CD4-positive, CD25-positive, alpha-beta regulatory T cell (primary cell): ENCODE data around the gene COMMD1. TPM values are rescaled to one million over a fixed set of nuclear protein-coding genes. Genes with fewer than 3 reads are reported as not detected.
"Not testable (repeated sequence)": the region's sequence is repeated elsewhere in the genome, so short reads cannot be mapped to it uniquely, and the experiment has no call there.

Source experiments
- ATAC-seq, 2 donors: fragments of 150-1000 bp; cut with Tn5 transposase; one replicate each; pipeline ENCODE4 v1.10.0; 2021; ENCODE audit warnings: low read depth in 2 of 2, moderate number of reproducible peaks in 2 of 2, moderate library complexity in 1 of 2
- DNase-seq, 3 donors: peaks; one replicate each; pipeline versions ENCODE4 v3.0.0 to v3.0.0-alpha.2; 2012 to 2022; ENCODE audit warnings: mixed read lengths in 1 of 3
- H3K27ac ChIP-seq: one replicate; pipeline ENCODE4 v1.7.0; 2013; ENCODE audit warnings: mild to moderate bottlenecking, low read length; ENCODE audit not compliant: insufficient read depth, poor library complexity, severe bottlenecking
- H3K27me3 ChIP-seq: one replicate; pipeline ENCODE4 v1.7.0; 2013; ENCODE audit warnings: low read length; ENCODE audit not compliant: control insufficient read depth, insufficient read depth
- H3K36me3 ChIP-seq: one replicate; pipeline ENCODE4 v1.7.0; 2013; ENCODE audit warnings: mild to moderate bottlenecking, low read length, moderate library complexity; ENCODE audit not compliant: control insufficient read depth, insufficient read depth
- H3K4me1 ChIP-seq: 2 replicates; pipeline ENCODE4 v1.7.0; 2013; ENCODE audit warnings: mild to moderate bottlenecking, low read length; ENCODE audit not compliant: insufficient read depth, control insufficient read depth, poor library complexity, severe bottlenecking
- H3K4me3 ChIP-seq: one replicate; pipeline ENCODE4 v1.7.0; 2013; ENCODE audit warnings: low read depth, mild to moderate bottlenecking, low read length, moderate library complexity
- H3K9me3 ChIP-seq, 2 experiments: 1 replicate in 1 of 2; 2 replicates in 1 of 2; pipeline ENCODE4 v1.7.0; 2013; ENCODE audit warnings: low read length in 2 of 2, mild to moderate bottlenecking in 1 of 2, moderate library complexity in 1 of 2; ENCODE audit not compliant: control insufficient read depth in 2 of 2
- H3K27ac Mint-ChIP-seq, 3 donors: one replicate each; pipeline ENCODE4 v1.8.0; 2020 to 2022; ENCODE audit warnings: mild to moderate bottlenecking in 3 of 3, mixed read lengths in 3 of 3, moderate library complexity in 2 of 3
- H3K27me3 Mint-ChIP-seq: one replicate; pipeline ENCODE4 v1.8.0; 2022; ENCODE audit warnings: mild to moderate bottlenecking, mixed read lengths
- H3K36me3 Mint-ChIP-seq: one replicate; pipeline ENCODE4 v1.8.0; 2020; ENCODE audit warnings: mixed read lengths
- H3K4me1 Mint-ChIP-seq, 4 donors: one replicate each; pipeline ENCODE4 v1.8.0; 2020 to 2022; ENCODE audit warnings: mixed read lengths in 4 of 4, mild to moderate bottlenecking in 1 of 4
- H3K4me3 Mint-ChIP-seq, 4 donors: one replicate each; pipeline ENCODE4 v1.8.0; 2020 to 2022; ENCODE audit warnings: mild to moderate bottlenecking in 4 of 4, mixed read lengths in 4 of 4, moderate library complexity in 3 of 4
- H3K9me3 Mint-ChIP-seq, 7 donors: one replicate each; pipeline ENCODE4 v1.8.0; 2020 to 2022; ENCODE audit warnings: mixed read lengths in 7 of 7, mild to moderate bottlenecking in 3 of 7, moderate library complexity in 2 of 7
- polyA plus RNA-seq, 4 donors: library from polyadenylated mRNA; unstranded; fragments of 300-500 nt; fragmentation: Illumina TruSeq; gene quantifications; one replicate each; pipeline ENCODE4 v1.2.3, GENCODE V29; 2021
- total RNA-seq: library from RNA; stranded (reverse); gene quantifications from one replicate; pipeline ENCODE4 v1.2.3, GENCODE V29; 2022

COMMD1 gene
- total and polyA plus RNA-seq, 5 donors from 2014 or later, result 21.4 to 79.2 (median 55.0) TPM

DNA sequence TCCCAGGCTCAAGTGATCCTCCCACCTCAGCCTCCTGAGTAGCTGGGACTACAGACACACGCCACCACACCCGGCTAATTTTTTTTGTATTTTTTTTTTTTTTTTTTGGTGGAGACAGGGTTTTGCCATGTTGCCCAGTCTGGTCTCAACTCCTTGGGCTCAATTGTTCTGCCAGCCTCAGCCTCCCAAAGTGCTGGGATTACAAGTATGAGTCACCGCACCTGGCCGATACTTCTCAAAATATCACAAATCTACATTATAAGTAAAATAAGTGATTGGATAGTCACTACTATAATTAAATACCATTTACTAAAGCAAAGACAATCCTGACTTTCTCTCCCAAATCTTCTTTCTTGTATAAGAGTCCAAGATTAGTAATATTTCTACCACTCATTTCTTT lies 26.1 kb upstream of the COMMD1 start:
- not testable (repeated sequence) for H3K4me3 Mint-ChIP-seq, H3K4me3 ChIP-seq, H3K4me1 ChIP-seq, ATAC-seq, H3K27ac ChIP-seq, H3K9me3 ChIP-seq, H3K27me3 Mint-ChIP-seq, H3K4me1 Mint-ChIP-seq, DNase-seq, H3K9me3 Mint-ChIP-seq, H3K27me3 ChIP-seq
- peaks cover 92% of the 10 kb centered on the region for H3K36me3 ChIP-seq
- peak overlapping the region in 1 of 3 donors; percentile 71 for H3K27ac Mint-ChIP-seq
- H3K36me3 Mint-ChIP-seq, result peaks cover 22% of the 10 kb centered on the region

GRCh38 chr2:61882850-61883249 lies 22.6 kb upstream of the COMMD1 start:
- H3K9me3 ChIP-seq, result no peaks in the 10 kb centered on the region
- Mint-ChIP-seq H3K36me3 (peaks cover 12% of the 10 kb centered on the region), H3K4me3 (no peak overlapping the region), H3K9me3 (no peaks in the 10 kb centered on the region), H3K4me1 (peaks cover 16 to 24% (median 23%) of the 10 kb centered on the region in 4 donors), H3K27me3 (peaks cover under 1% of the 10 kb centered on the region), H3K27ac (no peak overlapping the region)
- peaks cover 69% of the 10 kb centered on the region for H3K36me3 ChIP-seq
- DNase-seq (no peak), ATAC-seq (no peak)
- no peak overlapping the region for H3K27ac ChIP-seq
- H3K4me3 ChIP-seq, result no peak overlapping the region
- H3K4me1 ChIP-seq, result peaks cover 23% of the 10 kb centered on the region
- H3K27me3 ChIP-seq, result no peaks in the 10 kb centered on the region

DNA sequence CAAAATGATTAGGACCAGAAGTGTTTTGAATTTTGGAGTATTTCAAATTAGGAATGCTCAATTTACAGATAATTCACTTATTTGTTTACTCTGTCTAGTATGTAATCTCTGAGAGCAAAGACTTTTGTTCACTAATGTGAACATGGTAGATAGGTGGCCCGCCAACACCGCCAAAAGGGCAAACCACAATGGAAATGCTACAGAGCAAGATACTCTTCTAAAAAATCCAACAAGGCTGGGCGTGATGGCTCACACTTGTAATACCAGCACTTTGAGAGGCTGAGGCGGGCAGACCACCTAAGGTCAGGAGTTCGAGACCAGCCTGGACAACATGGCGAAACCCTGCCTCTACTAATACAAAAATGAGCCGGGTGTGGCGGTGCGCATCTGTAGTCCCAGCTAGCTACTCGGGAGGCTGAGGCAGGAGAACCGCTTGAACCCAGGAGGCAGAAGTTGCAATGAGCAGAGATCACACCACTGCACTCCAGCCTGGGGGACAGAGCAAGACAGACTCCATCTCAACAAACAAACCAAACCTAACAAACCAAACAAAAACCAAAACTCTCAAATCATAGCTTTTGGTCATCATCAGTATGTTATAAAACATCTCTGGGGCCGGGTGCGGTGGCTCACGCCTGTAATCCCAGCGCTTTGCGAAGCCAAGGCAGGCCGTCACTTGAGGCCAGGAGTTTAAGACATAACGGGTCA lies 19.4 kb upstream of the COMMD1 start:
- Mint-ChIP-seq H3K4me1 (peaks cover 18 to 33% (median 29%) of the 10 kb centered on the region in 4 donors), H3K27ac (peak overlapping the region in 2 of 3 donors; percentile 99 to 100), H3K27me3 (peaks cover 7% of the 10 kb centered on the region), H3K36me3 (peaks cover 4% of the 10 kb centered on the region), H3K4me3 (peak overlapping the region; percentile 55 to 100 (median 98)), H3K9me3 (no peaks in the 10 kb centered on the region)
- Histone ChIP-seq H3K4me1 (peaks cover 26% of the 10 kb centered on the region), H3K27ac (no peak overlapping the region), H3K36me3 (peaks cover 38% of the 10 kb centered on the region), H3K9me3 (no peaks in the 10 kb centered on the region), H3K4me3 (peak overlapping the region; percentile 32), H3K27me3 (no peaks in the 10 kb centered on the region)
- no peak for DNase-seq
- no peak for ATAC-seq

DNA sequence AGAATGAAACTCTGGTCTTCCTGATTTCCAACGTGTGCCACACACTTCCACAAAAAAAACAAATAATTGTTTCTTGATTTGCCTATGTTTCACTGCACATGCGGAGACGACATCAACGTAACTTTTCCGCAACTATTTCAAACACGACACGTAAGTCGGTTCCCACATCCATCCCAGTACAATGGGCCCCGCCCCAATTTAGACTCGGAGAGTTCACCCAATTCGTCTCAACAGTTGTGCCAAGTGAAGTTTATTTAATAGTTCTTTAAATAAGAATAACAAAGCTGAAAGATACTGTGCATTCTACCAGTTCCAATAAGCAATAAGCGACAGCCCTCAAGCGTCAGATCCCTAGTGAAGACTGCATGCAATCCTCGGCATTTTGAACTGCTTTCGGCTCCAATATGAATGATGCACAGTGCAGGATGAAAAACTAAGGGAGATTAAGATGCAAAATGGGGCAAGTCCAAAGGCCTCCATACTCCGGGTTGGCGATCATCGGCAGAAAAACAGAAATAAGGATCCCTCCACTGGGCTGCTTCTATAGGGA lies 17.7 kb upstream of the COMMD1 start:
- ATAC-seq (peak in 1 of 2 donors; percentile 9), DNase-seq (peak in 1 of 3 donors; percentile 28)
- Mint-ChIP-seq H3K27me3 (peaks cover 7% of the 10 kb centered on the region), H3K4me3 (peak overlapping the region; percentile 96 to 100 (median 100)), H3K36me3 (no peaks in the 10 kb centered on the region), H3K4me1 (peaks cover 18 to 33% (median 29%) of the 10 kb centered on the region in 4 donors), H3K9me3 (no peaks in the 10 kb centered on the region), H3K27ac (peak overlapping the region; percentile 99 to 100 (median 100))
- H3K9me3 ChIP-seq, result no peaks in the 10 kb centered on the region
- H3K27me3 ChIP-seq, result no peaks in the 10 kb centered on the region
- H3K4me3 ChIP-seq, result peak overlapping the region; percentile 97
- H3K4me1 ChIP-seq, result peaks cover 26% of the 10 kb centered on the region
- H3K27ac ChIP-seq, result peak overlapping the region; percentile 95
- H3K36me3 ChIP-seq, result peaks cover 26% of the 10 kb centered on the region

DNA sequence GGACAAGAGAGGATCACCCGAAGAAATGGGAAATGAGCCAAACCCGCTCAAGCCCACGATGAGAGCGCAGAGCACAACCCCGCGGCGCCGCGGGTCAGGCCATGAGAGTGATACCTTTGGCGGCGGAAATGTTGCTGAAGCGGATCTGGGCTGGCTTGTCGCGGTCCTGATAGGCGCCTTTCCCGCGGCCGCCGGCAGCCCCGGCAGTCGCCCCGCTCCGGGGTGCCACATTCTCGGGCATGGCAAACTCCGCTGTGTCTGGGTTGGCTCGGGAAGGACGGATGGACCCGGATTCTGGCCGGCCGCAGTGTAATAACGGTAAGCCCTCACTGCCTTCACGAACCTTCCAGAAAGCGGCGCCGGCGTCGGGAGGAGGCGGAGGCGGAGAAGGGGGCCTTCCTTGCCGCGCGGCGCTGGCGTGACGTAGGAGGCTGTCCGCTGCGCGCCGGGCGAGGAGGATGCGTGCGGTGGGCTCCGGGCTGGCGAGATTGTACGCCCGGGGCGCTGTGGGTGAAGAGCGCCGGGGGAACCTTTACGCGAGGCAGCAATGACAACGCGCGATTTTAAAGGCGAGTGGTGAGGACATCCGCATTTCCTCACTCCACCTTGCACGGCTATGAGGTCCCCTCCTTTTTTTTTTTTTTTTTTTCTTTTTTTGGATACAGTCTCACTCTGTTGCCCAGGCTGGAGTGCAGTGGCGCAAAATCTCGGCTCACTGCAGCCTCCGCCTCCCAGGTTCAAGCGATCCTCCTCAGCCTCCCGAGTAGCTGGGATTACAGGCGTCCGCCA lies 17.0 kb upstream of the COMMD1 start, which contains the start of gene CCT4:
CCT4 (minus strand) TSS at position 390 of the 789 bp plus-strand sequence; CDS start at position 241, 149 bp downstream.
- Histone ChIP-seq H3K27me3 (no peaks in the 10 kb centered on the region), H3K4me3 (peak within 1 kb of the TSS; percentile 97), H3K9me3 (no peaks in the 10 kb centered on the region), H3K27ac (peak within 1 kb of the TSS; percentile 95), H3K4me1 (peaks cover 26% of the 10 kb centered on the region), H3K36me3 (peaks cover 19% of the 10 kb centered on the region)
- no peaks in the 10 kb centered on the region for H3K36me3 Mint-ChIP-seq
- peaks cover 18 to 33% (median 29%) of the 10 kb centered on the region in 4 donors for H3K4me1 Mint-ChIP-seq
- peak within 1 kb of the TSS; percentile 96 to 100 (median 100) for H3K4me3 Mint-ChIP-seq
- ATAC-seq, result peak; percentile 81 to 83
- DNase-seq, result peak; percentile 81 to 96 (median 93)
- peak within 1 kb of the TSS; percentile 99 to 100 (median 100) for H3K27ac Mint-ChIP-seq
- H3K27me3 Mint-ChIP-seq, result peaks cover 7% of the 10 kb centered on the region
- no peaks in the 10 kb centered on the region for H3K9me3 Mint-ChIP-seq

DNA sequence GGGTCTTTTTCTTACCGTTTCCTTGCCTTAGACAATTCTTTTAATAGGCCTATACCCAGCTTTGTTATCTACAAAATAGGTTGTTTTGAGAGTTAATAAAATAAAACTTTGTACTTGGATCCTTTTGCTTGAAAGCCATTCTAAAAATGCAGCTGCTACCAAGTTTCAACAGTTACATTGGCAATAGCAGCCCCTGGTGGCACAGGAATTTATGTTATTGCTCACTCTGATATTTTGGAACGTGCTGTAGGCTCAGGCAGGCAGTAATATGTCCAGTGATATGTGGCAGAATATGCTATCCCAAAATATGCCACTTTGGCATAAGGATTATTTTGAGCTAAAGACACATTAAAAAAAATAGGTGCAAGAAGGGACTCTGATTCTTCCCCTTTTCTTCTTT lies 6.7 kb upstream of the COMMD1 start:
- no peak overlapping the region for H3K27ac Mint-ChIP-seq
- Histone ChIP-seq H3K4me1 (no peaks in the 10 kb centered on the region), H3K9me3 (no peaks in the 10 kb centered on the region), H3K4me3 (no peak overlapping the region), H3K27ac (no peak overlapping the region), H3K36me3 (no peaks in the 10 kb centered on the region), H3K27me3 (no peaks in the 10 kb centered on the region)
- peaks cover 4% of the 10 kb centered on the region for H3K27me3 Mint-ChIP-seq
- peak overlapping the region in 1 of 4 donors; percentile 22 for H3K4me3 Mint-ChIP-seq
- no peaks in the 10 kb centered on the region for H3K9me3 Mint-ChIP-seq
- ATAC-seq (no peak), DNase-seq (peak in 2 of 3 donors; percentile 15 to 38)
- peaks cover 0 to 5% (median 0%) of the 10 kb centered on the region in 4 donors for H3K4me1 Mint-ChIP-seq
- H3K36me3 Mint-ChIP-seq, result no peaks in the 10 kb centered on the region

GRCh38 chr2:61900281-61900680 lies 5.2 kb upstream of the COMMD1 start:
- Histone ChIP-seq H3K4me3 (no peak overlapping the region), H3K36me3 (no peaks in the 10 kb centered on the region), H3K9me3 (no peaks in the 10 kb centered on the region), H3K4me1 (no peaks in the 10 kb centered on the region), H3K27ac (no peak overlapping the region), H3K27me3 (no peaks in the 10 kb centered on the region)
- peaks cover 4% of the 10 kb centered on the region for H3K27me3 Mint-ChIP-seq
- no peaks in the 10 kb centered on the region for H3K36me3 Mint-ChIP-seq
- H3K27ac Mint-ChIP-seq, result no peak overlapping the region
- H3K9me3 Mint-ChIP-seq, result no peaks in the 10 kb centered on the region
- peaks cover 0 to 8% (median 5%) of the 10 kb centered on the region in 4 donors for H3K4me1 Mint-ChIP-seq
- H3K4me3 Mint-ChIP-seq, result no peak overlapping the region
- DNase-seq (no peak), ATAC-seq (no peak)
